Cardiac muscle cell (in vitro differentiated cells and primary cell): ENCODE results near the gene JADE2. TPM values are rescaled to one million over a fixed set of nuclear protein-coding genes. Genes with fewer than 3 reads are reported as not detected.
A peak's percentile ranks its signal among the peaks of the same experiment; 100 is the strongest.

Source experiments
- DNase-seq, 2 donors: peaks; one replicate each; pipeline versions ENCODE4 v3.0.0 to v3.0.0-alpha.2; 2010 to 2017; ENCODE audit warnings: low read depth in 1 of 2, low spot score in 1 of 2
- H3K27ac ChIP-seq: fragments of 200-600 bp; sonication (generic); 2 replicates; pipeline ENCODE4 v1.5.1; 2016
- H3K27me3 ChIP-seq: fragments of 200-600 bp; sonication (generic); 2 replicates; pipeline ENCODE4 v1.6.0; 2016; ENCODE audit warnings: control low read depth
- H3K36me3 ChIP-seq: fragments of 200-600 bp; sonication (generic); 2 replicates; pipeline ENCODE4 v1.5.1; 2016; ENCODE audit warnings: control low read depth
- H3K4me1 ChIP-seq: fragments of 200-600 bp; sonication (generic); 2 replicates; pipeline ENCODE4 v1.8.1; 2017; ENCODE audit warnings: low read depth, mild to moderate bottlenecking, mixed run types
- H3K4me3 ChIP-seq: fragments of 200-600 bp; sonication (generic); 2 replicates; pipeline ENCODE4 v1.5.1; 2016; ENCODE audit warnings: mild to moderate bottlenecking
- H3K9me3 ChIP-seq: fragments of 200-600 bp; sonication (generic); 2 replicates; pipeline ENCODE4 v1.5.1; 2017; ENCODE audit warnings: low read depth, mild to moderate bottlenecking, control low read depth
- polyA plus RNA-seq: library from polyadenylated mRNA; unstranded; fragments of >200 nt; fragmentation: Nextera tagmentation; extraction: Ambion mirVana; gene quantifications from 2 replicates; pipeline ENCODE4 v1.2.1, GENCODE V29; 2016
- total RNA-seq: library from RNA; depleted of rRNA; stranded (reverse); fragments of >200 nt; gene quantifications from 2 replicates; pipeline ENCODE4 v1.2.3, GENCODE V29; 2016
- TF ChIP-seq, protein P1 (sequence below): IDR thresholded peaks from 2 replicates; pipeline ENCODE4 v1.5.1; 2012; ENCODE audit warnings: low read depth, mild to moderate bottlenecking, low read length

The JADE2 gene
- total and polyA plus RNA-seq, 2 experiments from 2014 or later, result 2.8 to 17.8 TPM

DNA sequence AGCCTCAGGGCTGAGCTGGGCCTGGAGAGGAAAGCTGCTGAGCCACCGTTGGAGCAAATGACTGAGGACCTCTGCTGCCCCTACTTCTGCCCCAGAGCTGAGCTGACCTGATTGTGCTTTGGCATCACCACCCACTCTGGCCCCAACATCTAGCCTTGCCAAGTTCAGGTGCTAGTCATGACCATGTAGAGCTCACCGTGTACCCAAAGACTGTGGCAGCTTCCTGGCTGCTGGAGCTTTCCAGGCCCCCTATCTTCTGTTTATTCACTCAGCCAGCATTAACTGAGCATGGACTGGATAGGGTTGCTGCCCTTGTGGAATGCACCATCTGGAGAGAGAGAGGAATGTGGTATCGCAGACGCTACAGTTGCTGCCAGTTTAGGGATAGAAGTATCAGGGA lies 49.1 kb downstream of the JADE2 start:
- no peak overlapping the region for H3K27ac ChIP-seq
- TF ChIP-seq, protein P1, sequence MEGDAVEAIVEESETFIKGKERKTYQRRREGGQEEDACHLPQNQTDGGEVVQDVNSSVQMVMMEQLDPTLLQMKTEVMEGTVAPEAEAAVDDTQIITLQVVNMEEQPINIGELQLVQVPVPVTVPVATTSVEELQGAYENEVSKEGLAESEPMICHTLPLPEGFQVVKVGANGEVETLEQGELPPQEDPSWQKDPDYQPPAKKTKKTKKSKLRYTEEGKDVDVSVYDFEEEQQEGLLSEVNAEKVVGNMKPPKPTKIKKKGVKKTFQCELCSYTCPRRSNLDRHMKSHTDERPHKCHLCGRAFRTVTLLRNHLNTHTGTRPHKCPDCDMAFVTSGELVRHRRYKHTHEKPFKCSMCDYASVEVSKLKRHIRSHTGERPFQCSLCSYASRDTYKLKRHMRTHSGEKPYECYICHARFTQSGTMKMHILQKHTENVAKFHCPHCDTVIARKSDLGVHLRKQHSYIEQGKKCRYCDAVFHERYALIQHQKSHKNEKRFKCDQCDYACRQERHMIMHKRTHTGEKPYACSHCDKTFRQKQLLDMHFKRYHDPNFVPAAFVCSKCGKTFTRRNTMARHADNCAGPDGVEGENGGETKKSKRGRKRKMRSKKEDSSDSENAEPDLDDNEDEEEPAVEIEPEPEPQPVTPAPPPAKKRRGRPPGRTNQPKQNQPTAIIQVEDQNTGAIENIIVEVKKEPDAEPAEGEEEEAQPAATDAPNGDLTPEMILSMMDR, result no peak

DNA sequence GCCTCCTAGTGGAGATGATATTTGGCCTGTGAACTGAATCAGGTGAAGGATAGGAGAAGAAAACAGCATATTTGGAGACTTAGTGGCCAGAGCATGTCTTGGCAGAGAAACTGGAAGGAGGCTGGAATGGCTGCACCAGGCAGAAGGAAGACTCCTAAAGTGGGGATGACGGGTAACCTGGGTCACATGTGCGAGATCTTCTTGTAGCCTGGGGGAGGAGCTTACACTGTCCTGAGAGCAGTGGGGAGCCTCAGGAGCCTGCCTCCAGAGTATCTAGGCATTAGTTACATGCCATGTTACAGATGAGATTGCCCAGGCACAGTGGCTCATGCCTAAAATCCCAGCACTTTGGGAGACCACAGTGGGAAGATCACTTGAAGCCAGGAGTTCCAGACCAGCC lies 49.8 kb downstream of the JADE2 start:
- Histone ChIP-seq H3K9me3 (no peaks in the 10 kb centered on the region), H3K36me3 (no peaks in the 10 kb centered on the region), H3K27me3 (no peaks in the 10 kb centered on the region), H3K4me1 (no peaks in the 10 kb centered on the region), H3K27ac (no peak overlapping the region), H3K4me3 (no peak overlapping the region)
- DNase-seq, result no peak
- TF ChIP-seq, protein P1, result no peak

More for the DNA sequence above, 49.1 kb downstream of the JADE2 start:
- H3K4me1 ChIP-seq, result no peaks in the 10 kb centered on the region
- no peaks in the 10 kb centered on the region for H3K36me3 ChIP-seq
- no peaks in the 10 kb centered on the region for H3K27me3 ChIP-seq
- no peak overlapping the region for H3K4me3 ChIP-seq
- H3K9me3 ChIP-seq, result no peaks in the 10 kb centered on the region
- no peak for DNase-seq

DNA sequence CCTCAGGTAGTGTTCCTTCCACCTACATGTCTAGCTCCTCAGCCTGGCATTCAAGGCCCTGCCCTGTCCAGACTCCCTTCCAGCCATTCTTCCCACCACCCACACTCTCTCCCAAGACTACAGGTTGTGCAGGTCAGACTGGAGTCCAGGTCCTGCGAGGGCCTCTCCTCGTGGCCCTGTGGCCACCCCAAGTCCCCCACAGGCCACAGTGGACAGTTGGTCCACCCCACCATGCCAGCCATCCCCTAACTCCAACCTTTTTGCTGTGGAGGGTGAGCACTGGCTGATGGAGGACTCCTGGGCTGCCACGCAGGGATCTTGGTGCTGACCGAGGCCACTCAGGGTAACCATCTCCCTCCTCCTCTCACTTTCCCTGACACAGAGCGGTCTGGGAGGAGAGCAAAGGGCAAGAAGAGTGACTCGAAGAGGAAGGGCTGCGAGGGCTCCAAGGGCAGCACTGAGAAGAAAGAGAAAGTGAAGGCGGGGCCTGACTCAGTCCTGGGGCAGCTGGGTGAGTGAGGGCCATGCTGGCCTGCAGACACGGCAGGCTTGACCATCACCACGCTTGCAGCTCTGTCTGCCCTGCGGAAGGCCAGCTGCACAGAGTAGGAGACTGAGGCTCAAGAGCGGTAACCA lies 51.0 kb downstream of the JADE2 start:
- Histone ChIP-seq H3K27ac (no peak overlapping the region), H3K36me3 (no peaks in the 10 kb centered on the region)
- TF ChIP-seq, protein P1, result no peak

DNA sequence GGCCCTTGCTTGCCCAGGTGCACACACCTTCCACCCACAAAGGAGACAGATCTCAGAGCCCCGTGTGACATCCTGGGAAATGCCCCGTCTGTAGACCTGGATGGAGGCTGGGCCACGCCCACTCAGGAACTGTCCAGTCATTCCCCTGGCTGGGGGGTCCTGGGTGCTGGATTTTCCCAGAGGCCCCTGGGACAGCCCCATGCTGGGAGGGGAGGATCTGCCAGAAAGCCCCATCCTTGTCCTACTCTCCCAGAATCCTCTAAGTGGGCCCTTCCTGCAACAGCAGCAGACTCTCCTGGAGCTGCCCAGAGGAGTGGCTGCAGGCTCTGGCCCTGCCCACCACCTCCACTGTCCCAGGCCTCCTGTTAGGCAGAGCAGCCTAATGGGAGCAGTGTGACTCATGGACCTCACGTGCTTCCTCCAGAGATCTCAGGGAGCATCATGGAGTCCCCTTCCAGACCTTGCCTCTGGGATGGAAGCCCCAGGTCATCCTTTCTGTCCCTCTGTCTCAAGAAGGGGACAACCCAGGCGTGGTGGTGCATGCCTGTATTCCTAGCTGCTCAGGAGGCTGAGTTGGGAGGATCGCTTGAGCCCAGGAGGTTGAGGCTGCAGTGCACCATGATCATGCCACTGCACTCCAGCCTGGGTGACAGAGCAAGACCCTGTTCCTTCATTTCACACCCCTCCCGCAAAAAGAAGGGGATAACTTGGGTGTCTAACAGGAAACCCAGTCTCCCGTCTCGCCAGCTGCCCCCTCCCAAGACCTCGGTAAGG lies 51.7 kb downstream of the JADE2 start:
- H3K36me3 ChIP-seq, result no peaks in the 10 kb centered on the region
- H3K4me1 ChIP-seq, result no peaks in the 10 kb centered on the region
- DNase-seq, result peak in 1 of 2 donors; percentile 74
- H3K4me3 ChIP-seq, result no peak overlapping the region
- TF ChIP-seq, protein P1, result no peak
- H3K27me3 ChIP-seq, result no peaks in the 10 kb centered on the region
- no peaks in the 10 kb centered on the region for H3K9me3 ChIP-seq
- H3K27ac ChIP-seq, result no peak overlapping the region

More for the DNA sequence above, 51.0 kb downstream of the JADE2 start:
- no peak for DNase-seq
- Histone ChIP-seq H3K27me3 (no peaks in the 10 kb centered on the region), H3K4me3 (no peak overlapping the region), H3K4me1 (no peaks in the 10 kb centered on the region), H3K9me3 (no peaks in the 10 kb centered on the region)

DNA sequence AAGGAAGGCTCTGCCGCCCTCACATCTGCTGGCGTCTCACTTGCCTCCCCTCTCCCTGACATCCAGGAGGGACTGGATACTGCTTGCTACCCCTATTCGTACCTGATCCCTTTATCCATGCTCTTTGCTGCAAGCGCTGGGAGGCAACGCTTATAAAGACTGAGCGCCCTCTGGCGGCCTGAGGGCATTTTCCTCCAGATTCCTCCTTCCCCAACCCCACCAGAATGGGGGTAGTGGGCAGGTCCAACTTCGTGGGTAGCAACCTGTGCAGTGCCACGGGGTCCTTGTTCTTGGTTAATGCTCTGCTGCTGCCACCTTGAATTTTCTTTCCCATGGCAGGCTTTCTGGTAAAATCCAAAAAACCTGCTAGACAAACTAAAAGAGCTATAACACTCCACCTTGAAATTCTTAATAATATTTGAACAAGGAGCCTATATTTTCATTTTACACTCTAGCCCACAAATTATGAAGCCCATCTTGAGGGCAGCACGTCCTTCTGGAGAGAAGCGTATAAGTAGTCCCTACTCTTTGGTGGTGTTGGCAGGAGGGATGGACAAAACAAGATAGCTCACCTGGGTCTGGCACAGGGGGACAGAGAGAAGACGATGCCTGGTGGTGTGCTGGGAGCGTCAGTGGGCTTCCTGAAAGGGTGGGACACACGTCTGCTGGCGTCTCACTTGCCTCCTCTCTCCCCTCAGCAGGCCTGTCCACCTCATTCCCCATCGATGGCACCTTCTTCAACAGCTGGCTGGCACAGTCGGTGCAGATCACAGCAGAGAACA lies 52.5 kb downstream of the JADE2 start:
- no peak overlapping the region for H3K27ac ChIP-seq

More for the DNA sequence above, 52.5 kb downstream of the JADE2 start:
- DNase-seq, result peak; percentile 84 to 89
- Histone ChIP-seq H3K36me3 (no peaks in the 10 kb centered on the region), H3K4me1 (no peaks in the 10 kb centered on the region), H3K9me3 (no peaks in the 10 kb centered on the region), H3K27me3 (no peaks in the 10 kb centered on the region), H3K4me3 (no peak overlapping the region)
- TF ChIP-seq, protein P1, result peak; percentile 85
